GM18498 (cell line): ENCODE data around the gene RPL15.
"Not testable (repeated sequence)": the region's sequence is repeated elsewhere in the genome, so short reads cannot be mapped to it uniquely, and the experiment has no call there.

Source experiments
- ATAC-seq: cut with Tn5 transposase; IDR thresholded peaks from one replicate; pipeline ENCODE4 v1.9.1; 2021; ENCODE audit warnings: mild to moderate bottlenecking, moderate library complexity; ENCODE audit not compliant: unreplicated experiment

Gene RPL15

DNA sequence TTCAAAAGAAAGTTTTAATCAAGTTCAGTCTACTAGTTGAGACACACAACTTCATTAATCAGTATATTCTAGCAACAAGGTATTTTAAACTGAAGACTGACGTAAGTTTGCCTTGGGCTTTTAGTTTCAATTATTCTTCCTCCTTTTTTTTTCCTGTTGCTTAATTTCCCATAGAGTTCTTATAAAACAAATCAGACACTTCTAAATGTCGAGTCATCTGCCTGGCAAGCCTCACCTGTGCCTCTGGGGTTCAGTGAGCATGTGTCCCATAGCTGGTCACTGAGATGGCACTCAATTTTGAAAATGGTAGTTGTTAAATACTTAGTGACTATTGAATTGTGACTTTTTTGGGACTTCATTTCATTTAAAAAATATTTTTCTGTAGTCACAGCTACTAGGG lies 27.5 kb upstream of the RPL15 start:
- ATAC-seq = no peak

DNA sequence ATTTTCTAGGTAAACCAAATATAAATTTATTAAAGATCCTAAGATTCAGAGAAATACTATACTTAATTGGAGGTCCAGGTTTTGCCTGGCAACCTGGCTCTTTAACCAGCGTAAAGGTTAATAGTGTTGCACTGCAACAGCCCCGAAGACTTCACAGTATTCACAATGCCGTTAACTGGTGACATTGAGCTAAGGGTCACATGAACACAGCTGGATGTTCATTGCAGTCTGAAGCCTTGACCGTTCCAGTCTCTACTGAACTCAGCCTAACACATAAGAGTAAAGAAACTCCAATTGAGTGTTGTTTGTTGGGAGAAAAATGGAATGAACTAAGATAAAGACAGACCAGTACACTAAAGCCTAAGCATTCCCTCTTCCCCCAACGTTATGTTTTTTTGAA lies 27.0 kb upstream of the RPL15 start:
- no peak for ATAC-seq

DNA sequence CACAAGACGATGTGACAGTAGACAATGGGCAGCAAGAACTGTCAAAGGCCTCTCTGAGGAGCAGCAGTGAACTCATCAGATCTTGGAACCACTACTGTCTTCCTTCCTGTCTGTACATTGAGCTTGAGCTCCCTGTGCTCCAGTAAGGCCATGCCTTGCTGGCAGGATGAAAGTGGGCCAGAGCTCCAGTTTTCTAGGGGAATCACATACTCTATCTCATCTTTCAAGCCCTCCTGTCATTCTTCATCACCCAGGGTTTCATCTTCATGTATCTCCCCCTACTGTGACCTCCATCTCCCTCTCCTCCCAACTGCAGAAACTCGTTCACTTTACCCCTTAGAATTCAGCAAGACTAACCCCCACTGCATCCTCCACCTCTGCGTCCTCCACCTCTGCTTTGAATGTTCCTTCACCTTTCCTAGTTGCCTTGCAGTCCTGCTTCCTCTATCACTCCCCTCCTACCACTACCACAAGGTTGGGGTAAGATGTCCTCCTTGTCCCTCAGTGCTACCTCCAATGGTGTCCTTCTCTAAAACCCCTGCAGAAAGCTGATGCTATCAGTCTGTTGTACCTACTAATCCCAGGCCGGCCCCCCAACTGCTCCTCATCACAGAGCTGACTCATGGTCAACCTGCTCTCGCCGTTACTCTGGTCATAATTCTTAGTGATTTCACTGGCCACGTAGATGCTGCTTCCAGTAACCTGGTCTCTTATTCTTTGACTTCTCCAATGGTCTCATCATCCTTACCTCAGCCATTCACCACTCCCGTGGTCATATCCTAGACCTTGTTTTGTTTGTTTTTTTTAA lies 22.5 kb upstream of the RPL15 start:
- ATAC-seq = no peak

DNA sequence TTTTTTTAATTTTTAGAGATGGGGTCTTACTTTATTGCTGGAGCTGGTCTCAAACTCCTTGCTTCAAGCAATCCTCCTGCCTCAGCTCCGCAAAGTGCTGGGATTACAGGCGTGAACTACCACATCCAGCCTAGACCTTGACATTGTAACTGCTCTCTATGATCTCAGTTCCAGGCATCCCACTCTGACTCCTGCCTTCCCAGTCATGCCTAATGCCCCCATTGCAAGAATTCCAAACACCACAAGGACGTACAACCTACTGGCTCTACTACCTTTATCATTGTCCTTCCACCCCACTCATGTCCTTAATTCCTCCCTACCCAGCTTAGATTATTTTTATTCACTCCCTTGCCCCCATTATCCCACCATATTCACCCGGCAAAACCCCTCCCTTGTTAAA lies 21.8 kb upstream of the RPL15 start:
- ATAC-seq = no peak

DNA sequence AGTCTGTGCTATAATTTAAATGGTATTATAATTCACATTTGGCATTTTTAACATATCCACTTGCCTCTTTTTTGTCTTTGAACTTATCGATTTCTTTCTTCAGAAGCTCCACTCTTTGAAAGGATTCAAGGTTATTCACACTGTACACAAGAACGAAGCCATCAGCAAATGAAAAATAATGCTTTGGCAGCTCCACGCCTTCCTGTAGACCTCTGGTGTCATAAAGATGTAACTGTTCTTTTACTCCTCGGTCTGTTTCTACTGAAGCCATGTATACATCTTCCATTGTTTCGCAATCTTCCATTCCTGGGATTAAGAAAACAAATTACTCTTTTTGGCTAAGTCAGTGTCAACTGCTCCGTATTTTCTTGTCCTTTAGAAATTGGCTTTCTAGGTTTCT lies 16.2 kb upstream of the RPL15 start:
- no peak for ATAC-seq

DNA sequence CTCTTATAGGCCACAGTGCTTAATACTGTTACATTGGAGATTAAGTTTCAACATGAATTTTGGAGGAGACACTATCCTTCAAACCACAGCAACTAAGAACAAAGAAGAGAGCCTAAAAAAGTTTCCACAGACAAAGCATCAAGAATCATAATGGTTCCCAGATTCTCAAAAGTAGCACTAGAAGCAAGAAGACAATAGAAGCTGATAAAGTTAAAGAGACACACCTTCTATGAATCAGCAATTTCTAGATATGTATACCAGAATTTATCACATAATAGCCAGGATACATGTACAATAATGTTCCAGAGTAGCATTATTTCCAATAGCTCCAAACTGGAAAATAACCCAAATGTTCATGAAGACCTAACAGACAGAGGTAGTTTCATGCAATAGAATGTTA lies 12.4 kb upstream of the RPL15 start:
- no peak for ATAC-seq

DNA sequence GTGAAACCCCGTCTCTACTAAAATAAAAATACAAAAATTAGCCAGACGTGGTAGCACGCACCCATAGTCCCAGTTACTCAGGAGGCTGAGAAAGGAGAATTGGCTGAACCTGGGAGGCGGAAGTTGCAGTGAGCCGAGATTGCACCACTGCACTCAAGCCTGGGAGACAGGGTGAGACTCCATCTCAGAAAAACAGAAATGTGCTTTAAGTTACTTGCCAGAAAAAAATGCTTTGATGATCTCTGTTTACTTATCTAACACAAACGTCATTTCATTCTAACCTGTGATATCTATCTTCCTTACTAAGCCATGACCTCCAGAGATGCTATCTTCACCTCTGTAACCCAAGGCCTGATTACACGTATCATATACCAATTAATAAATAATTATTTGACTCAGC lies 7.6 kb upstream of the RPL15 start:
- ATAC-seq = no peak

DNA sequence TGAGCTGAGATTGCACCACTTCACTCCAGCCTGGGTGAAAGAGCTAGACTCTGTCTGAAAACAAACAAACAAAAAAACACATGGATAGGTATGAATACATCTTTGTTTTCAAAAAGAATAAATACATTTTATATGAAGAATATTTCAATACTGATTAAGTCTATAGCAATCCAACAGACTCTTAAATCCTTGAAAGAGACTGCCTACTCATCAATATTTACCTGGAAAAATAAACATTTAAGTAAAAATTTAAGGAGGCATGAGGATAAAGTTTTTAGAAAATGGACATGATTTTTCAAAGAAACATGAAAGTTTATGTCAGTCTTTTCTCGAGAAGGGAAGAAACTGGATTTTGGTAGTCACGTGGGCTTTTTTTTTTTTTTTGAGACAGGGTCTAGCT lies 5.5 kb upstream of the RPL15 start:
- ATAC-seq = no peak

DNA sequence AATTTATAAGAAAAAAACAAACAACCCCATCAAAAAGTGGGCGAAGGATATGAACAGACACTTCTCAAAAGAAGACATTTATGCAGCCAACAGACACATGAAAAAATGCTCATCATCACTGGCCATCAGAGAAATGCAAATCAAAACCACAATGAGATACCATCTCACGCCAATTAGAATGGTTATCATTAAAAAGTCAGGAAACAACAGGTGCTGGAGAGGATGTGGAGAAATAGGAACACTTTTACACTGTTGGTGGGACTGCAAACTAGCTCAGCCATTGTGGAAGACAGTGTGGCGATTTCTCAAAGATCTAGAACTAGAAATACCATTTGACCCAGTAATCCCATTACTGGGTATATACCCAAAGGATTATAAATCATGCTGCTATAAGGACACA lies 4.6 kb upstream of the RPL15 start:
- not testable (repeated sequence) for ATAC-seq

DNA sequence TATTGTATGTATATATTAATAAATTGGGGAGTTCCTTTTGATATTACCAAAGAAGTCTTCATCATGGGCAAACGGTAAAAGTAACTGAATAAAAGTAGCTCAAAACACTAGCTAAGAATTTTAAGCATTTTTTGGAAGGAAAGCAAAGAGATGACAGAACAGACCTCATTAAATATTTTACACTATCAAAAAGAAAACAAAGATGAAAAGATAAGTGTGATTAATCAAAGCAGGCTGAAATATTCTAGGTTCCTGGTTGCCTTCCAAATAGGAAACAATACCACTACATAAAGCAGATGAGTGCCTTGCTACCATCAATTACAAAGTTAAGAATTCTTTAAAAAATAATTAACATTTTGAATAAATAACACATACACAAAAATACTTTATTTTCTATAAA lies 3.8 kb upstream of the RPL15 start:
- ATAC-seq = no peak

DNA sequence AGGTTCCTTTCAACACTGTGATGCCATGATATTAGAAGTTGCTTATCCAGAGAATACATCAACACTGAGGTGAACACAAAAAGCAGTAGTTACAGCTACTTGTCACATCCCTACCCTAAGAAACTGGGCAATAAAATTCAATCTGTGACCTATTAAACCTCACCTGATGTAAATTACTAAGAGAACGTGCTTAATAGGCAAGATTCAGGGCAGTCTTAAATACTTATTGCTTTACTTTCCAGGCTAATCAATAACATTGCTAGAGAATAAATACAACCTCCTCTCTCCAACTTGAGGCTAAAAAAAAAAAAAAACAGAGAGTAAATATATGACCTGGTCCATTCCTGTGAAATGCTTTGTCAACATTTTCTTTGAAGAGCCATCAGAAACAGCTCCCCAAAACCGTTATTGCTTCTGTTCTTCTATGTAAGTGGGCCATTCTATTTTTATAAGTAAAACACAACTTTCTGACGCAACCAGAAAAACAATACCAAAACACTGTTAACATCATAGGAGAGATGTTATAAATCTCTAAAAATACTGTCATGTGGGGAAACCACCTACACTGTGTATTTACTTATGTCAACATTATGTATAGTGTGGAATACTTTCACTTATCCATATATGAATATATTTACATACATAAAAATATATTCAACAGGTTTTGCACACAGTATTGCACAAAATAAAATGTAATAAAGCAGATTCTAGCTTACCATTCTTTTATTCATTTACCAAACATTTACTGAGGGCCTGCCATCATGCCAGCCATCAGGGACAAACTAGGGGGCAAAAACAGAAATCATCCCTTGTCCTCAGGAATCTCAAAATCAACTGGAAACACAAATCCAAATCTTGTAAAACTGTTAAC lies 2.8 kb upstream of the RPL15 start:
- no peak for ATAC-seq

DNA sequence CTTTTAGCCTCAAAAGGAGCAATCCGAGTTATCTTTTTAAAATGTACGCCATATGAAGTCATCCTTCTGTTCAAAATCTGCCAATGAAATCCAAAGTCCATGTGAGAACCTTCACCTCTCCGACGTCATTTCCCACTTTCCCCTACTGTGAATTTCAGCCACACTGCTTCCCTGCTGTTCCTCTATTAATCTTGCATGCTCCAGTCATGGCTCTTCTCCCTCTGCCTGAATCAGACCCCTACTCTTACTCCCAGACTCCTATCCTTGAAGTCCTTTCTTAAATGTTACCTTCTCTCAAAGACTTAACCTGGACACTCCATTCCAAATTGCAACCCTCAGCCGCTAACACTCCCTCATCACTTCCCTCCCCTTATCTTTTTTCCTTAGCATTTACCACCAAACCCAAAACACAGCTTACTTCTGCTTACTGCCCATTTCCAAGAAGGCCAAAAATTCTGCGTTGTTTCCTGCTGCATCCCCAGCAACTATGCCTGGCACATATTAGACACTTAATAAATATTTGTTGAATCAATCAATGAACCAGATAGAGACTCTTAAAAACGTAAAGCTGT lies 1.3 kb upstream of the RPL15 start:
- no peak for ATAC-seq

DNA sequence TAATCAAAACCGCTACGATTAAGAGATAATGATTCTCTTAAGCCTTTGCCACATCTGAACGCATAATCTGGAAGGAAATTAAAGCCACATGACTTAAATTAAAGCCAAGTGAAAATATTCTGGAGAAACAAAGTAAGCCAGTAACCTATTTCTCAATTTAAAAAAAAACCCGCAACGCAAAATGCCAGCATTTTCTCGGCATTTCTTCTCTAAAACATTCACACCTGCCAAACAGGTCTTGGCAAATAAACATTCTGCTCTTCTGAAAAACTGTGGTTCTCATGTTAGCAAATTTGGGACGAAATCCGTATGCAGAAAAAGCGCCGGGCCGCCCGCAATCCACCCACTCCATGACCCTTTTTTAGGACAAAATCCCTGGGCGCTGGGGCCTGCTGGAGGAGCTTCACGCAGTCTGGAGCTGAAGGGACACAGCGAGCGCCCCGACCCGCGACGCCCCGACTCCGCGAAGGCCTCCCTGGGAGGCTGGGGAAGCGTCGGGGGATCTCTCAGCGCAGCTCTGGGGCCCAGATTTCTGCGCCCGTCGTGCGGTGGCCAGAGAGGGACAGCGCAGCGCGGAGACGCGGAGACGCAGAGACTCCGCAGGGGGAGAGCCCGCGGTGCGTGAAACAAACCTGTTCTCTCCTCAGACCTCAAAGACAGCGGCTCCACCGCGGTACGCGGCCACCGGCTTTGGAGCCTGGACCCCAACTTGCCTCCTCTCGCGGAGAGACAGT lies 613 bp upstream of the RPL15 start:
- ATAC-seq = peak; percentile 48

DNA sequence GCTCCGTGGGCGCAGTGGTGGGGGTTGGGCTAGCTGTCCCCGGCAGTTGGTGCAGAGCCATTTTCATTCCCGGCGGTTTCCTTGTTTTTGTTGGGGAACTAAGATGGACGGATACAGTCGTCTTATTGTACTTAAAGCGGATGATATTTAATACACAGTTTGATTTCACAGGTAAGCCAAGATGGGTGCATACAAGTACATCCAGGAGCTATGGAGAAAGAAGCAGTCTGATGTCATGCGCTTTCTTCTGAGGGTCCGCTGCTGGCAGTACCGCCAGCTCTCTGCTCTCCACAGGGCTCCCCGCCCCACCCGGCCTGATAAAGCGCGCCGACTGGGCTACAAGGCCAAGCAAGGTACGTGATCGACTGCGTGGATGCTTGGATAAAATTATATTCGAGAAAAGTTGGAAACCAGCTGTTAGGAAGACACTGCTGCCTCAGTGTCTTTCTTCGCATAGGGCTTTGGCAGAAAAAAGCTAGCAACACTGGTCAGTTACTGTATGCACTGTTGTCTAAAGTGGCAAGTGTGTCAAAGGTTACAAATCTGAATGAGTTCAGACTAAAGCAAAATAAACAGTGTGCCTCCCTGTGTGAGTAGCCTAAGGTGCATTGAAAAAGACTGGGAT lies 859 bp downstream of the RPL15 start:
- ATAC-seq = not testable (repeated sequence)

DNA sequence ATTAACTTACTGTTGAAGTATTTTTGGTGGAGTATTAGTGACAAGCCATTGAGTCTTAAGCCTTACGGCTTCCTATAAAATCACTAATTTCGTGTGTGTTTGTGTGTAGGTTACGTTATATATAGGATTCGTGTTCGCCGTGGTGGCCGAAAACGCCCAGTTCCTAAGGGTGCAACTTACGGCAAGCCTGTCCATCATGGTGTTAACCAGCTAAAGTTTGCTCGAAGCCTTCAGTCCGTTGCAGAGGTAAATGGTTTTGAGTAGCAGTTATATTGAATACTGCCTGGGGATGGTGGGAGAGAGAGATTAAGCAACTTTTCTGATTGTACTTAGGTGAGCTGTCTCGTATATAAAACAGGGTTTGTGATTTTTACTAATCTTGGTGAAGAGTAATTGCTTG lies 1.4 kb downstream of the RPL15 start:
- not testable (repeated sequence) for ATAC-seq

DNA sequence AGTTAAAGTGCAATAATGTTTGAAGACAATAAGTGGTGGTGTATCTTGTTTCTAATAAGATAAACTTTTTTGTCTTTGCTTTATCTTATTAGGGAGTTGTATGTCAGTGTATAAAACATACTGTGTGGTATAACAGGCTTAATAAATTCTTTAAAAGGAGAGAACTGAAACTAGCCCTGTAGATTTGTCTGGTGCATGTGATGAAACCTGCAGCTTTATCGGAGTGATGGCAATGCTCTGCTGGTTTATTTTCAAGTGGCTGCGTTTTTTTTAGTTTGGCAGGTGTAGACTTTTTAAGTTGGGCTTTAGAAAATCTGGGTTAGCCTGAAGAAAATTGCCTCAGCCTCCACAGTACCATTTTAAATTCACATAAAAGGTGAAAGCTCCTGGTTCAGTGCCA lies 2.7 kb downstream of the RPL15 start:
- no peak for ATAC-seq

DNA sequence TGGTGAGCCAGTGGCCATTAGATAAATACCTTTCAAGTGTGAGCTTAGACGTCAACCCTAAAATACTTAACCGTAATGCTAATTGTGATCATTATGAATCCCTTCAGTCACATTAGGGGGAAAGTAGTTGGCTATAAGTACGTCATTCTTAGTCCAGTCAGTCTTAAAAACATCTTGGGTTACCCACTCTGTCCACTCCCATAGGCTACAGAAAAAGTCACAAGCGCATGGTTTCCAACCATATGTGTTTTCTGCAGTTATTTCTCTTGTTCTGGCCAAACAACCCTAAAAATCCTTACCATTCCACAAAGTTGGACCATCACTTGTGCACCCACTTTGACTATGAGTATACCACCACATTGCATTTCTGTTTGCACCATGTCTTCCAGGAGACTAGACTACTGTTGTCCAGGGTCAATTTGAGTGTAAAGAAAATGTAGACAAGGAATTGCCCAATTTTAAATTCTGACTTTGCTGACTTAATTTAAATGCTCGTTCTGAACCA lies 3.3 kb downstream of the RPL15 start:
- ATAC-seq = no peak

DNA sequence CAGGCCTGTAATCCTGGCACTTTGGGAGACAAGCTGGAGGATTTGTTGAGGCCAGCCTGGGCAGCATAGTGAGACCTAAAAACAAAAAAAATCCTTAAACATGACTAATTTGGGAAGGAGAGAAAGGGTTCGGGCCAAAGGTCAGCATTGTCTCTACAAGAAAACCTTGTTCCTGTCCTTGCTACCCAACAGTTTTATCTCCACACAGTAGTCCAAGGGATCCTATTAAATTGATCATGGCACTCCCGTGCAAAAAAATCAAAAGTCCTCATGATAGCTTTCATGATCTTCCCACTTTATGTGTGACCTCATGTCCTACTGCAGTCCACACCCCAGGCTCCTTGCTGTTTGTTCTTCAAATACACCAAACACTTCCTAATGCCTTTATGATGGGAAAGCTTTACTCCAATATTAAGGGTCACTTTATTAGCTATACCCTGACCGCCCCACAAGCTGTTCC lies 4.2 kb downstream of the RPL15 start:
- ATAC-seq = no peak

DNA sequence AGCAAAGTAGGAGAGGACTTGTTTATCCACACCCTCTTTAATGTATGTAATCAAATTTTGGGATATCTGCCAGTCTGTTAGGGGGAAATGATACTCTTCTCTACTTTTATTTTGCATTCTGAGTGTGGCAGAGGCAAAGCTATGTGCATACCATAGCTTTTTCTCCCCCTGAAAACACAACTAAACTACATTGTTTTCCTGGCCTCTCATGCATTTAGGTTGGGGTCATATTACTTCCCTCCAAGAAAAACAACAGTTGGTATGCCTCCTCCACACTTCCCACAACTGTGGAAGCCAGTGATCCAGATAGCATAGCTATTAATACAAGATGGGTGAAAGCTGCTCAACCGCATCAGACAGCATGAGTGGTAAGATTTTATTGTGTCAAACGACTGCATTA lies 6.9 kb downstream of the RPL15 start:
- ATAC-seq = no peak

DNA sequence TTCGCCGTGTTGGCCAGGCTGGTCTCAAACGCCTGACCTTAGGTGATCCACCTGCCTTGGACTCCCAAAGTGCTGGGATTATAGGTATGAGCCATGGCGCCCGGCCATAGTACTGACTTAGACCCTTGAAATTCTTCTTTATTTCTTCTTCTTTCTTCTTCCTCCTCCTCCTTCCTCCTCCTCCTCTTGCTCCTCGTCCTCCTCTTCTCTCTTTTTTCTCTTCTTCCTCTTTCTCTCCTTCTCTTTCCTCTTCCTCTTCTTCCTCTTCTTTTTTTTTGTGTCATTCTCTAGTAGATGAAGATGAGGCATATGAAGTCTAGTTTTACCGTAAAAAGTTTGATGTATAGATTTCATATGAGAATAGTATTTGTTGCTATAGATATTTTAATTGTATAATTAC lies 9.3 kb downstream of the RPL15 start:
- ATAC-seq = no peak
